Loucy (cell line): Measurements from ENCODE around the gene YES1.

ENCODE experiments used
- EZH2phosphoT487 ChIP-seq: fragments of 200-600 bp; IDR thresholded peaks from 2 replicates; pipeline ENCODE4 v1.6.1; 2018; ENCODE audit warnings: antibody characterized with exemption, mild to moderate bottlenecking, moderate library complexity, borderline replicate concordance
- TF ChIP-seq, protein P1 (sequence below): fragments of 200-600 bp; sonication (generic); conservative IDR thresholded peaks from 2 replicates; pipeline ENCODE4 v1.5.1; 2014; ENCODE audit warnings: mild to moderate bottlenecking, antibody characterized with exemption, low read length

- TF ChIP-seq, protein P1, sequence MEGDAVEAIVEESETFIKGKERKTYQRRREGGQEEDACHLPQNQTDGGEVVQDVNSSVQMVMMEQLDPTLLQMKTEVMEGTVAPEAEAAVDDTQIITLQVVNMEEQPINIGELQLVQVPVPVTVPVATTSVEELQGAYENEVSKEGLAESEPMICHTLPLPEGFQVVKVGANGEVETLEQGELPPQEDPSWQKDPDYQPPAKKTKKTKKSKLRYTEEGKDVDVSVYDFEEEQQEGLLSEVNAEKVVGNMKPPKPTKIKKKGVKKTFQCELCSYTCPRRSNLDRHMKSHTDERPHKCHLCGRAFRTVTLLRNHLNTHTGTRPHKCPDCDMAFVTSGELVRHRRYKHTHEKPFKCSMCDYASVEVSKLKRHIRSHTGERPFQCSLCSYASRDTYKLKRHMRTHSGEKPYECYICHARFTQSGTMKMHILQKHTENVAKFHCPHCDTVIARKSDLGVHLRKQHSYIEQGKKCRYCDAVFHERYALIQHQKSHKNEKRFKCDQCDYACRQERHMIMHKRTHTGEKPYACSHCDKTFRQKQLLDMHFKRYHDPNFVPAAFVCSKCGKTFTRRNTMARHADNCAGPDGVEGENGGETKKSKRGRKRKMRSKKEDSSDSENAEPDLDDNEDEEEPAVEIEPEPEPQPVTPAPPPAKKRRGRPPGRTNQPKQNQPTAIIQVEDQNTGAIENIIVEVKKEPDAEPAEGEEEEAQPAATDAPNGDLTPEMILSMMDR = no peak
- TF ChIP-seq EZH2phosphoT487 = no peak
Measured at GRCh38 chr18:715626-716025, 96.4 kb downstream of the YES1 start.
